GM23338 (cell line): ENCODE data around the gene NKX2-1. TPM values are rescaled to one million over a fixed set of nuclear protein-coding genes. Genes with fewer than 3 reads are reported as not detected.

ENCODE experiments used
- ATAC-seq: fragments of 200-7000 bp; cut with Tn5 transposase; 3 replicates; pipeline ENCODE4 v1.9.1; 2020
- DNase-seq: peaks from one replicate; pipeline ENCODE4 v3.0.0-alpha.2; 2015; ENCODE audit warnings: low spot score
- H2AFZ ChIP-seq: fragments of 200-600 bp; sonication (generic); 2 replicates; pipeline ENCODE4 v1.8.0; 2016; ENCODE audit warnings: antibody characterized with exemption, mild to moderate bottlenecking, moderate library complexity
- H3F3A ChIP-seq: fragments of 200-600 bp; sonication (generic); replicated peaks from 2 replicates; pipeline ENCODE4 v1.8.0; 2017; ENCODE audit warnings: antibody characterized with exemption, mixed run types, low read depth
- H3K27ac ChIP-seq: fragments of 200-600 bp; sonication (generic); 2 replicates; pipeline ENCODE4 v1.6.1; 2016; ENCODE audit warnings: low read depth
- H3K27me3 ChIP-seq: fragments of 200-600 bp; sonication (generic); 2 replicates; pipeline ENCODE4 v1.8.0; 2016; ENCODE audit warnings: mild to moderate bottlenecking, mixed run types, moderate library complexity; ENCODE audit not compliant: insufficient read depth
- H3K36me3 ChIP-seq: fragments of 200-600 bp; sonication (generic); 2 replicates; pipeline ENCODE4 v1.8.0; 2016; ENCODE audit warnings: mild to moderate bottlenecking; ENCODE audit not compliant: insufficient read depth
- H3K4me1 ChIP-seq: fragments of 200-600 bp; sonication (generic); 2 replicates; pipeline ENCODE4 v1.8.0; 2016; ENCODE audit warnings: mild to moderate bottlenecking, moderate library complexity; ENCODE audit not compliant: insufficient read depth
- H3K4me2 ChIP-seq: fragments of 200-600 bp; sonication (generic); 2 replicates; pipeline ENCODE4 v1.7.1; 2017; ENCODE audit warnings: mixed run types
- H3K4me3 ChIP-seq: fragments of 200-600 bp; sonication (generic); 2 replicates; pipeline ENCODE4 v1.6.1; 2016; ENCODE audit warnings: mixed run types
- H3K79me2 ChIP-seq: fragments of 200-600 bp; sonication (generic); replicated peaks from 2 replicates; pipeline ENCODE4 v1.8.0; 2017; ENCODE audit warnings: mild to moderate bottlenecking; ENCODE audit not compliant: insufficient read depth
- H3K9me2 ChIP-seq: fragments of 200-600 bp; sonication (generic); 2 replicates; pipeline ENCODE4 v1.8.0; 2017; ENCODE audit not compliant: insufficient read depth
- H4K20me1 ChIP-seq: fragments of 200-600 bp; sonication (generic); replicated peaks from 2 replicates; pipeline ENCODE4 v1.8.0; 2017; ENCODE audit warnings: mild to moderate bottlenecking; ENCODE audit not compliant: insufficient read depth
- H3K27ac Mint-ChIP-seq: 2 replicates; pipeline ENCODE4 v1.8.0; 2020; ENCODE audit warnings: inconsistent platforms, mild to moderate bottlenecking, moderate library complexity, mixed read lengths
- H3K27me3 Mint-ChIP-seq: 3 replicates; pipeline ENCODE4 v1.8.0; 2022; ENCODE audit warnings: low read depth, mild to moderate bottlenecking, moderate library complexity, mixed read lengths, inconsistent platforms; ENCODE audit not compliant: insufficient read depth, poor library complexity
- H3K36me3 Mint-ChIP-seq: 3 replicates; pipeline ENCODE4 v1.8.0; 2021; ENCODE audit warnings: low read depth, mild to moderate bottlenecking, inconsistent platforms, moderate library complexity, mixed read lengths
- H3K4me1 Mint-ChIP-seq: 3 replicates; pipeline ENCODE4 v1.8.0; 2020; ENCODE audit warnings: mild to moderate bottlenecking, inconsistent platforms, mixed read lengths
- H3K4me3 Mint-ChIP-seq: 3 replicates; pipeline ENCODE4 v1.8.0; 2021; ENCODE audit warnings: moderate library complexity, mild to moderate bottlenecking, inconsistent platforms, mixed read lengths
- H3K9me3 Mint-ChIP-seq: 3 replicates; pipeline ENCODE4 v1.8.0; 2020; ENCODE audit warnings: moderate library complexity, mild to moderate bottlenecking, inconsistent platforms, mixed read lengths
- EZH2 ChIP-seq: fragments of 200-600 bp; sonication (generic); IDR thresholded peaks from one replicate; pipeline ENCODE4 v1.8.0; 2017; ENCODE audit warnings: antibody characterized with exemption, mild to moderate bottlenecking, low read depth; ENCODE audit not compliant: unreplicated experiment
- POLR2AphosphoS5 ChIP-seq: IDR thresholded peaks from 2 replicates; pipeline ENCODE4 v1.6.1; 2016; ENCODE audit warnings: antibody characterized with exemption, low read depth
- ZNF114 ChIP-seq: fragments of 250-450 bp; sonication (Bioruptor Pico); IDR thresholded peaks from 2 replicates; pipeline ENCODE4 v1.5.0; 2020; ENCODE audit warnings: mild to moderate bottlenecking, moderate library complexity
- ZNF462 ChIP-seq: fragments of 250-450 bp; sonication (Bioruptor Pico); IDR thresholded peaks from 2 replicates; pipeline ENCODE4 v1.5.0; 2020; ENCODE audit warnings: mild to moderate bottlenecking, moderate library complexity
- polyA plus RNA-seq: library from polyadenylated mRNA; unstranded; fragments of >200 nt; fragmentation: Nextera tagmentation; extraction: Ambion mirVana; gene quantifications from 2 replicates; pipeline ENCODE4 v1.2.1, GENCODE V29; 2016
- total RNA-seq: library from RNA; depleted of rRNA; stranded (reverse); fragments of >200 nt; shearing (Covaris generic); gene quantifications from 2 replicates; pipeline ENCODE4 v1.2.3, GENCODE V29; 2014
- TF ChIP-seq, protein P1 (sequence below), 2 experiments: fragments of 200-600 bp in 1 of 2; sonication (generic) in 1 of 2; conservative IDR thresholded peaks; 2 replicates each; pipeline versions ENCODE4 v1.5.1 to v1.6.1; 2016 to 2017; ENCODE audit warnings: antibody characterized with exemption in 2 of 2, low read depth in 2 of 2, mild to moderate bottlenecking in 2 of 2, moderate library complexity in 1 of 2
- TF ChIP-seq, protein P2 (sequence below): IDR thresholded peaks from 2 replicates; pipeline ENCODE4 v1.6.1; 2016; ENCODE audit warnings: antibody characterized with exemption

Gene NKX2-1
- total and polyA plus RNA-seq, 2 experiments from 2014 or later: not detected

DNA sequence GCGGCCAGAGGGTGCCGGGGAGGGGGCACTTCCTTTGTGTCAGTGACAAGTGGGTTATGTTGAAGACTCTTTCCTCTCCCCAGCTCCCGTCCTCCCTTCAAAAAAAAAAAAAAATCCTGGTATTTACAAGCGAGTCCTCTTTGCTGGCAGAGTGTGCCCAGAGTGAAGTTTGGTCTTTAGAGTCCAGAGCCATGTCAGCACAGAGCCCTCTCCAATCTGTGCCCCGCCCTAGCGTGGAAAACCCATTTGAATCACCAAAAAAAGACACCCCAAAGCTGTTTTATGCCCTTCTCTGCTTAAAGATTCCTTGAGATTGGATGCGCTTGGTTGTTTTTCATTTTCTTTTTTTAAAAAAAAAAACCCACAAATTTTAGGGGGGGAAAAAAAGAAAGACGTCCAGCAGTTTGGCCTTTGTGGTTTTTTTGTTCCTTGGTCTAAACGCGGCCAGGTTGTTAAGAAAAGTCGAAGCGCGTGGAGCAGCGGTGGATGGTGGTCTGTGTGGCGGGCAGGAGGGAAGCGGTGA is 3.3 kb downstream of the NKX2-1 start:
- peaks cover 98% of the 10 kb centered on the region for H3K27me3 Mint-ChIP-seq
- peaks cover 5% of the 10 kb centered on the region; the same call in 1 of the 3 replicates for H3K36me3 Mint-ChIP-seq
- 0 out of 2 replicates have a peak overlapping the region, but pooled peaks have one; percentile 22 for H3K4me3 ChIP-seq
- TF ChIP-seq EZH2: peak; percentile 100
- TF ChIP-seq, protein P1, sequence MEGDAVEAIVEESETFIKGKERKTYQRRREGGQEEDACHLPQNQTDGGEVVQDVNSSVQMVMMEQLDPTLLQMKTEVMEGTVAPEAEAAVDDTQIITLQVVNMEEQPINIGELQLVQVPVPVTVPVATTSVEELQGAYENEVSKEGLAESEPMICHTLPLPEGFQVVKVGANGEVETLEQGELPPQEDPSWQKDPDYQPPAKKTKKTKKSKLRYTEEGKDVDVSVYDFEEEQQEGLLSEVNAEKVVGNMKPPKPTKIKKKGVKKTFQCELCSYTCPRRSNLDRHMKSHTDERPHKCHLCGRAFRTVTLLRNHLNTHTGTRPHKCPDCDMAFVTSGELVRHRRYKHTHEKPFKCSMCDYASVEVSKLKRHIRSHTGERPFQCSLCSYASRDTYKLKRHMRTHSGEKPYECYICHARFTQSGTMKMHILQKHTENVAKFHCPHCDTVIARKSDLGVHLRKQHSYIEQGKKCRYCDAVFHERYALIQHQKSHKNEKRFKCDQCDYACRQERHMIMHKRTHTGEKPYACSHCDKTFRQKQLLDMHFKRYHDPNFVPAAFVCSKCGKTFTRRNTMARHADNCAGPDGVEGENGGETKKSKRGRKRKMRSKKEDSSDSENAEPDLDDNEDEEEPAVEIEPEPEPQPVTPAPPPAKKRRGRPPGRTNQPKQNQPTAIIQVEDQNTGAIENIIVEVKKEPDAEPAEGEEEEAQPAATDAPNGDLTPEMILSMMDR (conservative IDR thresholded peaks at IDR 0.05; ENCODE audit: low read depth in 2 of 2): no peak
- TF ChIP-seq ZNF462 (CRISPR knock-in tag): no peak
- no peak for TF ChIP-seq ZNF114 (CRISPR knock-in tag)
- TF ChIP-seq POLR2AphosphoS5: no peak
- TF ChIP-seq, protein P2, sequence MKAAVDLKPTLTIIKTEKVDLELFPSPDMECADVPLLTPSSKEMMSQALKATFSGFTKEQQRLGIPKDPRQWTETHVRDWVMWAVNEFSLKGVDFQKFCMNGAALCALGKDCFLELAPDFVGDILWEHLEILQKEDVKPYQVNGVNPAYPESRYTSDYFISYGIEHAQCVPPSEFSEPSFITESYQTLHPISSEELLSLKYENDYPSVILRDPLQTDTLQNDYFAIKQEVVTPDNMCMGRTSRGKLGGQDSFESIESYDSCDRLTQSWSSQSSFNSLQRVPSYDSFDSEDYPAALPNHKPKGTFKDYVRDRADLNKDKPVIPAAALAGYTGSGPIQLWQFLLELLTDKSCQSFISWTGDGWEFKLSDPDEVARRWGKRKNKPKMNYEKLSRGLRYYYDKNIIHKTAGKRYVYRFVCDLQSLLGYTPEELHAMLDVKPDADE: no peak
- peaks cover 64% of the 10 kb centered on the region for H3K4me1 ChIP-seq
- H3K9me3 Mint-ChIP-seq: peaks cover 2% of the 10 kb centered on the region; the same call in 2 of the 3 replicates
- H3K27me3 ChIP-seq: peaks cover 100% of the 10 kb centered on the region
- H3K79me2 ChIP-seq: no peaks in the 10 kb centered on the region
- no peak overlapping the region for H3K27ac Mint-ChIP-seq
- no peak overlapping the region for H2AFZ ChIP-seq
- H4K20me1 ChIP-seq: peaks cover 33% of the 10 kb centered on the region
- ATAC-seq (no peak), DNase-seq (no peak)
- no peaks in the 10 kb centered on the region for H3K36me3 ChIP-seq
- peaks cover 23% of the 10 kb centered on the region for H3F3A ChIP-seq
- peaks cover 48% of the 10 kb centered on the region for H3K4me1 Mint-ChIP-seq
- peak overlapping the region; percentile 31; the same call in 1 of the 2 replicates for H3K4me2 ChIP-seq
- H3K27ac ChIP-seq: no peak overlapping the region
- peak overlapping the region; percentile 41; the same call in 1 of the 3 replicates for H3K4me3 Mint-ChIP-seq
- H3K9me2 ChIP-seq: no peaks in the 10 kb centered on the region
